ENCODE data around the gene ZNF575. TPM values are rescaled to one million over a fixed set of nuclear protein-coding genes. Genes with fewer than 3 reads are reported as not detected.

Gene ZNF575
- total and polyA plus RNA-seq, 10 of the 15 experiments (the other 5 are each of a cell fraction or from before 2014, with no cell fraction given): 0.18 to 2.8 (median 0.75) TPM

GRCh38 chr19:43532962-43533545 is at the start of gene ZNF575 (continued):
- peak in 1 of 2 experiments; percentile 87; a peak in 1 of 3 replicates for TF ChIP-seq EGR1 (IDR thresholded peaks at IDR 0.05; ENCODE audit: borderline replicate concordance in 1 of 2, low read depth in 2 of 2, low read length in 2 of 2)
- TF ChIP-seq YY1 (IDR thresholded peaks at IDR 0.05; ENCODE audit: low read depth, low read length): peak; percentile 61
- TF ChIP-seq, protein P1, sequence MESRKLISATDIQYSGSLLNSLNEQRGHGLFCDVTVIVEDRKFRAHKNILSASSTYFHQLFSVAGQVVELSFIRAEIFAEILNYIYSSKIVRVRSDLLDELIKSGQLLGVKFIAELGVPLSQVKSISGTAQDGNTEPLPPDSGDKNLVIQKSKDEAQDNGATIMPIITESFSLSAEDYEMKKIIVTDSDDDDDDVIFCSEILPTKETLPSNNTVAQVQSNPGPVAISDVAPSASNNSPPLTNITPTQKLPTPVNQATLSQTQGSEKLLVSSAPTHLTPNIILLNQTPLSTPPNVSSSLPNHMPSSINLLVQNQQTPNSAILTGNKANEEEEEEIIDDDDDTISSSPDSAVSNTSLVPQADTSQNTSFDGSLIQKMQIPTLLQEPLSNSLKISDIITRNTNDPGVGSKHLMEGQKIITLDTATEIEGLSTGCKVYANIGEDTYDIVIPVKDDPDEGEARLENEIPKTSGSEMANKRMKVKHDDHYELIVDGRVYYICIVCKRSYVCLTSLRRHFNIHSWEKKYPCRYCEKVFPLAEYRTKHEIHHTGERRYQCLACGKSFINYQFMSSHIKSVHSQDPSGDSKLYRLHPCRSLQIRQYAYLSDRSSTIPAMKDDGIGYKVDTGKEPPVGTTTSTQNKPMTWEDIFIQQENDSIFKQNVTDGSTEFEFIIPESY (IDR thresholded peaks at IDR 0.05): no peak
- TF ChIP-seq FOXM1 (IDR thresholded peaks at IDR 0.05; ENCODE audit: low read depth, low read length): no peak
- no peak for TF ChIP-seq USF1 (IDR thresholded peaks at IDR 0.05; ENCODE audit: borderline replicate concordance, extremely low read length, insufficient read depth, low read depth, low read length)
- no peak for TF ChIP-seq YBX1 (IDR thresholded peaks at IDR 0.05)
- TF ChIP-seq RAD51 (IDR thresholded peaks at IDR 0.05): no peak
- no peak for TF ChIP-seq SMAD1 (IDR thresholded peaks at IDR 0.05; ENCODE audit: low read depth, partially characterized antibody)
- TF ChIP-seq IKZF1 (conservative IDR thresholded peaks at IDR 0.05): peak; percentile 83; the same call in 1 of the 2 replicates
- TF ChIP-seq ASH2L (IDR thresholded peaks at IDR 0.05; ENCODE audit: borderline replicate concordance, low read depth): 0 out of 2 replicates have a peak, but pooled peaks have one; percentile 20
- TF ChIP-seq SUZ12 (IDR thresholded peaks at IDR 0.05; ENCODE audit: unreplicated experiment): no peak
- TF ChIP-seq BACH1 (IDR thresholded peaks at IDR 0.05; ENCODE audit: borderline replicate concordance): 0 out of 2 replicates have a peak, but pooled peaks have one; percentile 72
- TF ChIP-seq SMC3 (IDR thresholded peaks at IDR 0.05; ENCODE audit: borderline replicate concordance, low read length): no peak
- 0 out of 2 replicates have a peak, but pooled peaks have one; percentile 11 for TF ChIP-seq MAX (IDR thresholded peaks at IDR 0.05; ENCODE audit: low read depth, low read length)
- TF ChIP-seq, protein P2, sequence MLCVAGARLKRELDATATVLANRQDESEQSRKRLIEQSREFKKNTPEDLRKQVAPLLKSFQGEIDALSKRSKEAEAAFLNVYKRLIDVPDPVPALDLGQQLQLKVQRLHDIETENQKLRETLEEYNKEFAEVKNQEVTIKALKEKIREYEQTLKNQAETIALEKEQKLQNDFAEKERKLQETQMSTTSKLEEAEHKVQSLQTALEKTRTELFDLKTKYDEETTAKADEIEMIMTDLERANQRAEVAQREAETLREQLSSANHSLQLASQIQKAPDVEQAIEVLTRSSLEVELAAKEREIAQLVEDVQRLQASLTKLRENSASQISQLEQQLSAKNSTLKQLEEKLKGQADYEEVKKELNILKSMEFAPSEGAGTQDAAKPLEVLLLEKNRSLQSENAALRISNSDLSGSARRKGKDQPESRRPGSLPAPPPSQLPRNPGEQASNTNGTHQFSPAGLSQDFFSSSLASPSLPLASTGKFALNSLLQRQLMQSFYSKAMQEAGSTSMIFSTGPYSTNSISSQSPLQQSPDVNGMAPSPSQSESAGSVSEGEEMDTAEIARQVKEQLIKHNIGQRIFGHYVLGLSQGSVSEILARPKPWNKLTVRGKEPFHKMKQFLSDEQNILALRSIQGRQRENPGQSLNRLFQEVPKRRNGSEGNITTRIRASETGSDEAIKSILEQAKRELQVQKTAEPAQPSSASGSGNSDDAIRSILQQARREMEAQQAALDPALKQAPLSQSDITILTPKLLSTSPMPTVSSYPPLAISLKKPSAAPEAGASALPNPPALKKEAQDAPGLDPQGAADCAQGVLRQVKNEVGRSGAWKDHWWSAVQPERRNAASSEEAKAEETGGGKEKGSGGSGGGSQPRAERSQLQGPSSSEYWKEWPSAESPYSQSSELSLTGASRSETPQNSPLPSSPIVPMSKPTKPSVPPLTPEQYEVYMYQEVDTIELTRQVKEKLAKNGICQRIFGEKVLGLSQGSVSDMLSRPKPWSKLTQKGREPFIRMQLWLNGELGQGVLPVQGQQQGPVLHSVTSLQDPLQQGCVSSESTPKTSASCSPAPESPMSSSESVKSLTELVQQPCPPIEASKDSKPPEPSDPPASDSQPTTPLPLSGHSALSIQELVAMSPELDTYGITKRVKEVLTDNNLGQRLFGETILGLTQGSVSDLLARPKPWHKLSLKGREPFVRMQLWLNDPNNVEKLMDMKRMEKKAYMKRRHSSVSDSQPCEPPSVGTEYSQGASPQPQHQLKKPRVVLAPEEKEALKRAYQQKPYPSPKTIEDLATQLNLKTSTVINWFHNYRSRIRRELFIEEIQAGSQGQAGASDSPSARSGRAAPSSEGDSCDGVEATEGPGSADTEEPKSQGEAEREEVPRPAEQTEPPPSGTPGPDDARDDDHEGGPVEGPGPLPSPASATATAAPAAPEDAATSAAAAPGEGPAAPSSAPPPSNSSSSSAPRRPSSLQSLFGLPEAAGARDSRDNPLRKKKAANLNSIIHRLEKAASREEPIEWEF (IDR thresholded peaks at IDR 0.05; ENCODE audit: insufficient replicate concordance, low read depth, low read length): no peak
- TF ChIP-seq MEF2B (IDR thresholded peaks at IDR 0.05; ENCODE audit: partially characterized antibody, poor library complexity, severe bottlenecking): peak; percentile 14
- TF ChIP-seq NRF1 (conservative IDR thresholded peaks at IDR 0.05; ENCODE audit: low read depth, low read length): peak; percentile 65
- TF ChIP-seq ESRRA (IDR thresholded peaks at IDR 0.05; ENCODE audit: low read length): no peak
- TF ChIP-seq GATAD2B (conservative IDR thresholded peaks at IDR 0.05; ENCODE audit: low read depth): peak; percentile 83; the same call in 1 of the 2 replicates
- no peak for TF ChIP-seq RBBP5 (conservative IDR thresholded peaks at IDR 0.05)
- no peak for TF ChIP-seq RFX5 (IDR thresholded peaks at IDR 0.05; ENCODE audit: low read depth, low read length)
- TF ChIP-seq ATF7 (IDR thresholded peaks at IDR 0.05; ENCODE audit: low read depth): no peak
- peak; percentile 29; the same call in 1 of the 2 replicates for TF ChIP-seq RUNX3 (IDR thresholded peaks at IDR 0.05; ENCODE audit: low read length)

All from GM12878 (cell line).